Right ventricle myocardium superior (tissue), 1 donor: Measurements from ENCODE around the gene ZNF784. TPM values are rescaled to one million over a fixed set of nuclear protein-coding genes. Genes with fewer than 3 reads are reported as not detected.
"Not testable (repeated sequence)": the region's sequence is repeated elsewhere in the genome, so short reads cannot be mapped to it uniquely, and the experiment has no call there.

ENCODE experiments used
- ATAC-seq: fragments of 200-7000 bp; cut with Tn5 transposase; one replicate; pipeline ENCODE4 v1.9.1; 2020; ENCODE audit warnings: mild to moderate bottlenecking; ENCODE audit not compliant: poor library complexity
- DNase-seq: peaks from one replicate; pipeline ENCODE4 v3.0.0-alpha.2; 2020
- intact Hi-C: fragments of 100-400 bp; cut with DNase I; formaldehyde crosslinking; loops from one replicate; pipeline ENCODE4 v1.11.2; 2022
- total RNA-seq: library from RNA; stranded (reverse); fragmentation: NEBNext Ultra II Directional; extraction: Animal tissue kit (Norgen Biotek cat#: 25700); gene quantifications from one replicate; pipeline ENCODE4 v1.2.1, GENCODE V29; 2021
- donor health status: DM: no; HTN: yes; CAD: no; lungs with severe emphysema.

ZNF784 gene
- total RNA-seq, 1 donor from 2014 or later, result 11.7 TPM

DNA sequence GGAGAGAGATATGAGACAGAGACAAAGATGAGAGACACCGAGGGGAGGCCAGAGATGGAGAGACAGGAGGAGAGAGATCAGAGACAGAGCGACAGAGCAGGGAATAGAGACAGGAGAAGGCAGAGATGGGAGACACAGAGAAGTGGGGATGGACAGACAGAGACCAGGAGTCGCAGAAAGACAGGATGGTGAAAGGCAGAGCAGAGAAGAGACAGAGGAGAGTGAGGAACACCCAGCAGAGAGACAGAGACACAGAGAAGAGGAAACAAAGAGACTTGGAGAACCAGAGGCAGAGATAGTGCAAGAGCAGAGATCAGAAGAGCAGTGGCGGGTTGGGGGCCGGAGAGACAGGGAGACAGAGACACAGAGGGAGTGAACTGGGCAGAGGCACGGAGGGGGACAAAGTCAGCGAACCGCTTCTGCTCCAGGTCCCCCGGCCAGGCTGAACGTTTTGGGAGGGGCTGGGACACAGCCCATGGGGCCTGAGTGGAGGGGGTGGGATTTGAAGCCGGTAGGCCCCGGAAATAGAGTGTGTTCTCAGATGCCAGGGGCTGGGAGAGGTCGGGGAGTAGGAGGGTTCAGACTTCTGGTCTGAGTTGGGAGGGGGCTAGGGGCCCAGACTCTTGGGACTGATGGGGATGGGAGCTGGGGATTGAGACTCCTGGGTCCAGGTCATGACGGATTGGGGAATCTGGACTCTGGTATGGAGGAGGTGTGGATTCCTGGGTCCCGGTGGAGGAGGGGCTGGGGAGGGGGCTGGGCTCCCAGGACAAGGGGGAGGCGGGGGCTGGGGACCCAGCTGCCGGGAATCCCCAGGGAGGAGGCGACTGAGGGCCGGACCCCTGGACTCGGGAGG lies 44.4 kb downstream of the ZNF784 start:
- DNase-seq (peak; percentile 44), ATAC-seq (peak; percentile 65)
- intact Hi-C loops, result no loop called here

DNA sequence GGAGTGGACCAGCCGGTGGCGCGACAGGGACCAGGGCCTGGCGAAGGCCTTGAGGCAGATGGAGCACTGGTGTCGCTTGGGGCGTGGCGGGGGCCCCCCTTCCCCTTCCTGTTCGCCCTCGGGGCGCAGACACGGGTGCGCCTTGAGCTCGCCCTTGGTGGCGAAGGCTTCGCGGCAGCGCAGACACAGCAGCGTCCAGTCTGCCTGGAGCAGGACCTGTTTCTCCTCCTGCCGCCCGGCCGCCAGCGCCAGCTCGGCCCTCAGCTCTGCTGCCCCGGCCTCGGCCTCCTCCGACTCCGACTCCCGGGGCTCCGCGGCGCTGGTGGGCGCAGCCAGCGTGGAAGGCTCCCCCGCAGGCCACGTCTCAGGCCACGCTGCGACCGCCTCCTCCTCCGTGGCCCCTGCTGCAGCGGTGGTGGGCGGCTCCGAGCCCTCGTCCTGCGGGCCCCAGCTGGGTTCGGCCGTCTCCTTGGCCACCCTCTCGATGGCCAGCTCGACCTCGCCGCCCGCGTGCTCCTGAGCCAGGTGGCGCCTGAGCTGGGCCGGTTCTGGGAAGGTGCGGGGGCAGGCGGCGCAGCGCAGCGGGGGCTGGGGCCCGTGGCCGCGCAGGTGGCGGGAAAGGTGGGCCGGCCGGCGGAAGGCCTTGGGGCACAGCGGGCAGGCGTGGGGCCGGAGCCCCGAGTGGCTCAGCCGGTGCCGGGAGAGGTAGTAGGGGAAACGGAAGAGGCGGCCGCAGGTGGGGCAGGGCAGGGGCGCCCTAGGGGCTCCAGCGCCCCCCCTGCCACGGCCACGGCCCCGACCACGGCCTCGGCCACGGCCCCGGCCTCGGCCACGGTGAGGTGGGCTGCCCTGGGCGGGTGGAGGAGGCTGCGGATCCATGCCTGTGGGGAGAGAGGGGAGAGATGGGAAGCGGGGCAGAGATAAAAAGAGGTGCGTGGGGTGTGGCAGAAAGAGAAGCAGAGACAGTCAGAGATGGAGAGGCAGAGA lies 45.3 kb downstream of the ZNF784 start:
- no peak for ATAC-seq
- DNase-seq, result peak; percentile 39

DNA sequence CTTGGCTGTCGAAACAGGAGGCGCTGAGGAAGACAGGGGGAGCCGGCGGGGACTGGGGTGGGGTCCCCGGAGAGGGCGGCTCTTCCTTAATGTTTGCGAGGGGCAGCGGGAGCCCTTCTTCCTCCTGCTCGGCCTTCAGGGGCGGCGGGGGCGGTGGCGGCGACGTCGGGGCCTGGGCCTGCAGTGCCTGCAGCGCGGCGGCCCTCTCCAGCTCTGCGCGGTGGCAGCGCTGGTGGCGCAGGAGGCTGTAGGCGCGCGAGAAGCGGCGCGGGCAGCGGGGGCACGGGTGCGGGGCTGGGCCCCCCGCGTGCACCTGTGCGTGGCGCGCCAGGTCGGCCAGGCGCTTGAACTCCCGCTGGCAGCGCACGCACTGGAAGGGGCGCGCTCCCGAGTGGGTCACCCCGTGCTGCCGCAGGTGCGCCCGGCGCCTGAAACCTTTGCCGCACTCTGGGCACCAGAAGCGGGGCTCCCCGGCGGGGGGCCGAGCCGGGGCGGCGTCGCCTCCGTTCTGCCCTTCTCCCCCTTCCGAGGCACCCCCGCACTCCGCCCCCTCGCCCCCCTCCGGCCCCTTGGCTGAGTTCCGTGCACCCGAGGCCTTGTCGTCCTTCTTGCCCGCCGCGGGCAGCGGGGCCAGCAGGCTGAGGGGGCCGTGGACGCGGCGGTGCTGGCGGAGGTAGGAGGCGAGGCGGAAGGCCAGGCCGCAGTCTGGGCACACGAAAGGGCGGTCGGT lies 46.2 kb downstream of the ZNF784 start:
- no peak for ATAC-seq
- intact Hi-C loops, result no loop called here

More for the DNA sequence above, 45.3 kb downstream of the ZNF784 start:
- intact Hi-C loops, result no loop called here

DNA sequence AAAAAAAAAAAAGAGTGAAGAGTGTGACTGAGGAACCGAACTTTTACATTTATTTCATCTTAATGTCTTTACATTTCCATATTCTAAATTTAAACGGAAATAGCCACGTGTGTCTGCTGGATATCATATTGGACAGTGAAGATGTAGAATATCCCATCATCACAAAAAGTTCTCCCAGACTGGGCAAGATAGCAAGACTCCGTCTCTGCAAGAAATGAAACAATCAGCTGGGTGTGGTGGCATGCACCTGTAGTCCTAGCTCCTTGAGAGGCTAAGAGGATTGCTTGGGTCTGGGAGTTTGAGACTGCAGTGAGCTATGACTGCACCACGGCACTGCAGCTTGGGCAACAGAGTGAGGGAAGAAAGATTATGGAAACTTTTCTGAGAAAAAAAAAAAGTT lies 47.6 kb downstream of the ZNF784 start:
- no peak for DNase-seq
- intact Hi-C loops, result no loop called here

More for the DNA sequence above, 46.2 kb downstream of the ZNF784 start:
- DNase-seq, result no peak

DNA sequence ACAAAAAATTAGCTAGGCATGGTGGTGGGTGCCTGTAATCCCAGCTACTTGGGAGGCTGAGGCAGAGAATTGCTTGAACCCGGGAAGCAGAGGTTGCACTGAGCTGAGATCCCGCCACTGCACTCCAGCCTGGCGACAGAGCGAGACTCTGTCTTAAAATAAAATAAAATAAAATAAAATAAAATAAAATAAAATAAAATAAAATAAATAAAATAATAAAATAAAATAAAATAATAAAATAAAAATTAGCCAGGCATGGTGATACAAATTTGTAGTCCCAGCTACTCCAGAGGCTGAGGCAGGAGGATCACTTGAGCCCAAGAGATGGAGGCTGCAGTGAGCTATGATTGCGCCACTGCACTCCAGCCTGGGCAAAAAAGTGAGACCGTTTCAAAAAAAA lies 50.4 kb downstream of the ZNF784 start:
- intact Hi-C loops, ATAC-seq, DNase-seq: not testable (repeated sequence)

More for the DNA sequence above, 47.6 kb downstream of the ZNF784 start:
- ATAC-seq, result no peak

Other genes with a start within 250 kb of the ZNF784 start
- gene TMEM190, start 247.7 kb downstream of the ZNF784 start, total RNA-seq, result not detected
- 1.0 TPM for gene TMEM238, start 240.3 kb downstream of the ZNF784 start, total RNA-seq
- gene RPL28, start 238.6 kb downstream of the ZNF784 start, total RNA-seq, result 569 TPM
- 22.6 TPM for gene UBE2S, start 216.8 kb downstream of the ZNF784 start, total RNA-seq
- not detected for gene SHISA7, start 181.3 kb downstream of the ZNF784 start, total RNA-seq
- gene ISOC2, start 162.9 kb downstream of the ZNF784 start, total RNA-seq, result 48.9 TPM
- not detected for gene C19orf85, start 159.8 kb downstream of the ZNF784 start, total RNA-seq
- gene ZNF628, start 147.9 kb downstream of the ZNF784 start, total RNA-seq, result 4.7 TPM
- gene NAT14, start 139.4 kb downstream of the ZNF784 start, total RNA-seq, result 2.9 TPM
- gene SSC5D, start 136.1 kb downstream of the ZNF784 start, total RNA-seq, result 2.6 TPM
- gene SBK2, start 87.4 kb downstream of the ZNF784 start, total RNA-seq, result 15.6 TPM
- gene SBK3, start 79.0 kb downstream of the ZNF784 start, total RNA-seq, result 27.4 TPM
- gene ZNF579, start 43.7 kb downstream of the ZNF784 start, total RNA-seq, result 13.6 TPM
- gene FIZ1, start 25.0 kb downstream of the ZNF784 start, total RNA-seq, result 13.0 TPM
- gene ZNF524, start 24.3 kb downstream of the ZNF784 start, total RNA-seq, result 17.5 TPM
- gene ZNF865, start 18.9 kb downstream of the ZNF784 start, total RNA-seq, result 17.4 TPM
- gene ZNF580, start 16.4 kb upstream of the ZNF784 start, total RNA-seq, result 11.9 TPM
- 7.1 TPM for gene ZNF581, start 19.1 kb upstream of the ZNF784 start, total RNA-seq
- 20.5 TPM for gene CCDC106, start 23.6 kb upstream of the ZNF784 start, total RNA-seq
- gene U2AF2, start 30.5 kb upstream of the ZNF784 start, total RNA-seq, result 75.1 TPM
- 223 TPM for gene EPN1, start 50.7 kb upstream of the ZNF784 start, total RNA-seq
- not detected for gene NLRP9, start 113.8 kb upstream of the ZNF784 start, total RNA-seq
- gene RFPL4A, start 134.5 kb upstream of the ZNF784 start, total RNA-seq, result not detected
- not detected for gene RFPL4AL1, start 144.6 kb upstream of the ZNF784 start, total RNA-seq
- not detected for gene NLRP11, start 207.4 kb upstream of the ZNF784 start, total RNA-seq
- not detected for gene NLRP4, start 212.0 kb upstream of the ZNF784 start, total RNA-seq